Fibroblast of gingiva (primary cell): Measurements from ENCODE around the gene DNAJC11.

Experiments
- DNase-seq: peaks from one replicate; pipeline ENCODE4 v3.0.0-alpha.2; 2011; ENCODE audit warnings: low read depth

DNAJC11 gene

GRCh38 chr1:6599141-6599975 is 102.3 kb downstream of the DNAJC11 start:
- no peak for DNase-seq

- no peak for DNase-seq
Measured at GRCh38 chr1:6597777-6598131, 103.9 kb downstream of the DNAJC11 start.

GRCh38 chr1:6596886-6597776 is 104.5 kb downstream of the DNAJC11 start:
- DNase-seq = no peak

DNA sequence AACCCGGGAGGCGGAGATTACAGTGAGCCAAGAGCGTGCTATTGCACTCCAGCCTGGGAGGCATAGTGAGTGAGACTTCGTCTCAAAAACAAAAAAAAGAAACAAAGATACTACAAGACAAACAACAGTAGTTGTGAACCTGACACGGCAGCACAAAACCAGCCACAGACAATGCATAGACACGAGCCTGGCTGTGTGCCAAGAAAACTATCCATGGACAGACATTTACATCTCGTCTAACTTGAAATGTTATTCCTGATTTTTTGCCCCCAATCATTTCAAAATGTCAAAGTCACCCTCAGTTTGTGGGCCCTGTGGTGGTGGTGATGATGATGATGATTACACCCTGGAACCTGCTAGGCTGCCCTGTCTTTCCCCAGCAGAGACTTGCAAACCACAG is 105.3 kb downstream of the DNAJC11 start:
- no peak for DNase-seq

GRCh38 chr1:6594977-6595740 is 106.5 kb downstream of the DNAJC11 start:
- DNase-seq = no peak

DNA sequence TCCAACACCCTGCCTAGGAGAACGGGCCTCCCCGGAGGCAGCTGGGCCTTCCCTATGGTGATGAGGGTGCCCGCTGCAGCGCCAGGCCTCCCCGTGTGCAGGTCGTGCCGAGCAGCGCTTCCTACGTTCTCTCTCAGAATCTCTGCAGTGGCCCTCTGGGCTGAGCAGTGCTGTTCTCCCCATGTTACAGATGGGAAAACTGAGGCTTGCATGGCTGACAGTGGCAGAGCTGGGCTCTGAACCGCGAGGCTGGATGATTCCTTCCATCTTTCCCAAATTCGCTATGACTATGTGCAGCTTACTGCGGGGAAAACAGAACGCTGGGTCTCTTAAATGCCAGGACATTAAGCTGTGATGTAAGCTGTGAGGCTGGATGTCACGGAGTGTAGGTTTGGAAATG is 107.8 kb downstream of the DNAJC11 start:
- DNase-seq = no peak

DNA sequence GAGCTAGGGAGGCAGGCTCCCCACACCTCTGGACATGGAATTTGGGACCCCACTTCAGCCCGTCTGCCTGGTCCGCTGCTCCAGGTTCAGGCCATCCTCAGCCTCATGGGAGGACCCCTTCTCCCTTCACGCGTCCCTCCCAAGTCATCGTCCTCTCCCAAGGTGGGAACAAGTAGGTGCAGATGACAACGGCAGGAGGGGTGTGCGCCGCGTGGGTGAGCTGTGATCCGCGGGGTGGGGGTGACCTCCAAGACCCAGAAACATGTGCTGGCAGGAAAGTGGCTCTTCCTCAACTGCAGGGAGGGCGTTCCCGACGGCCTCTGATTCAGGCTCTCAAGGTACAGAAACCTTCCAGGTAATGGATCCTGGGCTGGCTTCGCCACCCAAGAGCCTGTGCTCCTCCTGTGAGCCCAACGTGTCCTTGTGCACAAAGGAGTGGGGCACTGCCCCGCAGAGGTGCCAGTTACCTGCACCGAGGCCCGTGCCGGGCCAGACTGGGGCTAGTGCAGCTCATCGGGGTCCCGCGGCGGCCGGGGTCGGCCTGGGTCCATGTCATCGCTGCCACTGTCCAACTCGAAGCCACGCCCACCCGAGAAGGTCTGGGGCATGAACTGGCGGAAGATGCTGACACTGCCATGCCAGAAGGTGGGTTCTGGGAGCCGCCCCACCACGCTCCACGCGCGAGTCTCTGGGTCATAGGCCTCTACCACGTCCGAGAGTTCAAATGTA is 108.6 kb downstream of the DNAJC11 start:
- no peak for DNase-seq

- DNase-seq = no peak
Measured at GRCh38 chr1:6592441-6592840, 109.2 kb downstream of the DNAJC11 start.

GRCh38 chr1:6591644-6592043 is 110.0 kb downstream of the DNAJC11 start:
- no peak for DNase-seq

- DNase-seq = no peak
Measured at GRCh38 chr1:6591222-6591621, 110.4 kb downstream of the DNAJC11 start.

DNA sequence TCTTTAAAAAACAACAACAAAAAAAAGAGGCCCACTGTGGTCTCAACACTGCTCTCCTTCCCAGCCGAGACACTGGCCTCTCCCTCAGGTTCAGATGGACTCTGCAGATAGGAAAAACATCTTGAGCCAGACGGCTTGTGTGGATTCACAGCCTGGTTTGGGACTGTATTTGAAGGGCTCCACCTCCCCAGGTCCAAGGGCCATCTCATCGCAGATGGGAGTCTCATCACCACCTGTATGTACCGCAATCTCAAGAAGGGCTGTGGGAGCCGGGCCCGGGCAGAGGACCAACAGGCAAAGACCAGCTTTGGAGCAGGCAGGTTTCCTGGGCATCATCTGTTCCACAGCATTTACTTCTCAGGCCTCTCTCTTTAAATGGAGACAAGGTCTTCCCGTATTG is 111.6 kb downstream of the DNAJC11 start:
- DNase-seq = no peak

DNA sequence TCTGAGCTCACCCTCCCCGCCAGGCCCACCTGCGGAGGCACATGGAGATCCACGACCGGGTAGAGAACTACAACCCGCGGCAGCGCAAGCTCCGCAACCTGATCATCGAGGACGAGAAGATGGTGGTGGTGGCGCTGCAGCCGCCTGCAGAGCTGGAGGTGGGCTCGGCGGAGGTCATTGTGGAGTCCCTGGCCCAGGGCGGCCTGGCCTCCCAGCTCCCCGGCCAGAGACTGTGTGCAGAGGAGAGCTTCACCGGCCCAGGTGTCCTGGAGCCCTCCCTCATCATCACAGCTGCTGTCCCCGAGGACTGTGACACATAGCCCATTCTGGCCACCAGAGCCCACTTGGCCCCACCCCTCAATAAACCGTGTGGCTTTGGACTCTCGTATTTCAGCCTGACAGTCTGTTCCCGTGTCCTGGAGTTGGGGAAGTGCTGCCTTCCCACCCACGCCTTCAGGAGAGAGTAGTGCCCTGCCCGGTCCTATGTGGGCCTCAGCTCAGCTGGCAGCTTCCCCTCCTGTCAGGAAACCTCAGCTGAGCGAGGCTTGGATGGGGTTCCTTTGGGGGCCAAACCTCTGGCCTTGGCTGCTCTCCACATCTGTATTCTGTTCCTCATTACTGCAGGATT is 112.6 kb downstream of the DNAJC11 start:
- no peak for DNase-seq

- DNase-seq = no peak
Measured at GRCh38 chr1:6588128-6588892, 113.3 kb downstream of the DNAJC11 start.

DNA sequence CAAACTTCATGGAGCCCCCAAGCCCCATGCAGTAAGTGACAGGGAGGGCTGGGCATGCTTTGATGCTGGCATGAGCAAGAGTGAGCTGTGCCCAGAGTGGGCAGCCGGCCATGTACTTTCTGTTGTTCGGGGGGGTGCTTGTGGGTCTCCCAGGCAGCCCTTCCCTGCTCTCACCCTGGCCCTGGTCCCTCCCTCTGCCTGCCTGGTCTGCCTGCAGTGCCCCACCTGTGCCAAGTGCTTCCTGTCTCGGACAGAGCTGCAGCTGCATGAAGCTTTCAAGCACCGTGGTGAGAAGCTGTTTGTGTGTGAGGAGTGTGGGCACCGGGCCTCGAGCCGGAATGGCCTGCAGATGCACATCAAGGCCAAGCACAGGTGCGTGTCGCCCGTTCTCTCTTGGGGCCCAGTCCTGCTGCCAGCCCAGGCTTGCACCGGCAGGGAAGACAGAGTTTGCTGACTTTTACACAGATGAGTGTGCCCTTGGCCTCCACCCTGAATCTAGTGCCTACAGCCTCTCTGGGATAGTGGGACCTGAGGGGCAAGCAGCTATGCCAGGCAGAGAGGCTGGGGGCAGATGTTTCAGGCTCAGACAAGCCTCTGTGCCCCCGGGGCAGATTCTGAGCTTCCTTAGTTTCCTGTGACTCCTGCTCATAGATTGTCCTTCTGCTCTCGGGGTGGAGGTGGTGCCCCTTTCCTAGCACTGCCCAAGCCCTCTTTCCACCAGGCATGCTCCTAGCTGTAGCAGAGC is 114.2 kb downstream of the DNAJC11 start:
- DNase-seq = no peak

- DNase-seq = no peak
Measured at GRCh38 chr1:6586404-6586816, 115.2 kb downstream of the DNAJC11 start.

DNA sequence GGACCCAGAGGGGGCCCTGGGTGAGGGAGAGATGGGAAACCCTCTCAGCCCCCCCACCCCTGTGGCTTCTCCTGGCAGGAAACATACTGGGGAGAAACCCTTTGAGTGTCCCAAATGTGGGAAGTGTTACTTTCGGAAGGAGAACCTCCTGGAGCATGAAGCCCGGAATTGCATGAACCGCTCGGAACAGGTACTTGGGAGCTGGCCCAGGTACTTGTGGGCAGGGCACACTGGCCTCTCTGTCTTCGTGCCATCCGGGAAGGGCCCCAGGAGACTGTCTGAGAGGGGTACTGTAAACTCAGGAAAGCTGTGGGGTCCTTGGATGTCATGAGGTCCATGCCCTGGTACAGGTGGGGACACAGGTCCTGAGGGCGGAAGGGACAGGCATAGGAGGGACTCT is 115.8 kb downstream of the DNAJC11 start:
- no peak for DNase-seq

GRCh38 chr1:6585081-6585722 is 116.4 kb downstream of the DNAJC11 start:
- no peak for DNase-seq
